HG03439 (cell line): ENCODE results near the gene QTRT2.

ENCODE experiments used
- ATAC-seq: cut with Tn5 transposase; IDR thresholded peaks from one replicate; pipeline ENCODE4 v1.9.1; 2021; ENCODE audit warnings: mild to moderate bottlenecking, moderate library complexity; ENCODE audit not compliant: unreplicated experiment

Gene QTRT2

DNA sequence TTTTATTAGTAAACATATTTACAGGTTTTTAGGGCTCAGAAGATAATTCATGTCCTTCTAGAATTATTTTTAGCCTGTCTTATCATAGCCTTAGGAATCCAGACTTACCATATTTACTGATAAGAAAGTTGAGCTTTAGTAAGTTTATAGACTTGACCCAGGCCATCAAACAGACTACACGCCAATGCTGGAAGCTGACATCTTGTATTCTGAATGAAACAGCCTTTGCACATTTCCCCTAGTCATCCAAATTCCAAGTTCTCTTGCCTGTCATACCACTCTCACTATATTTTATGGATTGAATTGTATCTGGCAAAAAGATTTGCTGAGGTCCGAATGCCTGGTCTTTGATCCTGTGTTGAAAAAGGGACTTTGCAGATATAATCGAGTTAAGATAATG lies 63.7 kb downstream of the QTRT2 start:
- no peak for ATAC-seq

DNA sequence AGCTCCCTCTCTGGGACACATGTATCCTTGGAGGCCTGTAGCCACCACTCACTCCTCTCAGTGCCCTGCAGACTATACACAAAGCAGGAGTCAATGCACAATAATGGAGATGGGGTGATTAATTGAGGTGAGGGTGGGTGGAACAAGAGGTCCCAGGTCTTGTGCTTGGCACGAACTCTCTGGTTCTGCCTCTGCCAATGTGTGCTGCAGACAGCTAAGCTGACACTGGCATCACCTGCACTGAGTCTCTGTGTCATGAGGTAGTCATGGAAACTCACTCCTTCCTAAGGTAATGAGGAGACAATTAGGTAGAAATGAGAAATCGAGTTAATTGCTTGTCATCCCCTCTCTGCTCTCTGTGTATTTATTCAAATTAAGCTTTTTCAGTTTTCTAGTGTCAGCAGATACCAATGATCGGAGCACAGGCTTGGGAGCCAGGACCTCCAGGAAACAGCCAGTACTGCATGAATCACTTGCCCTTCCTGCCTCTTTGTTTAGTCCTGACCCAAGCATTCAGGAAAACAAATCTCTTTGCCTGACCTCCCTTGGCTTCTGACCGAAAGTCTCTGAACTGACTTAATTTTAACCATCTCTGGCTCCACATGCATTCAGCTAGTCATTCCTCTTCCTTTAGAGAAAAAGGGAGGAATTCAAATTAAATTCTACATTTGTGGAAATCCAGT lies 65.6 kb downstream of the QTRT2 start:
- ATAC-seq = no peak

DNA sequence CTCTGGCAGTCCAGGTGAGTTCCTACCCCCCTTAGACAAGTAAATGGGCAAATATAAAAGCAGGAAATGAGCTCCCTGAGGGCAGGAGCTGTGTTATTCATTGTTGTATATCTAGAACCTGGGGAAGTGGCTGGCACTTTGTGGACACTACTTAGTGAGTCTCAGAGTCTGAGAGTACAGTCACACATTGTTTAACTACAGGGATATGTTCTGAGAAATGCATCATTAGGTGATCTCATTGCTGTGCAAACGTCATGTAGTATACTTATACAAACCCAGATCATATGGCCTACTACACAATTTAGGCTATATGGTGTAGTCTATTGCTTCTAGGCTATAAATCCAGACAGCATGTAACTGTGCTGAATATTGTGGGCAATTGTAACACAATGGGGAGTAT lies 69.9 kb downstream of the QTRT2 start:
- no peak for ATAC-seq

DNA sequence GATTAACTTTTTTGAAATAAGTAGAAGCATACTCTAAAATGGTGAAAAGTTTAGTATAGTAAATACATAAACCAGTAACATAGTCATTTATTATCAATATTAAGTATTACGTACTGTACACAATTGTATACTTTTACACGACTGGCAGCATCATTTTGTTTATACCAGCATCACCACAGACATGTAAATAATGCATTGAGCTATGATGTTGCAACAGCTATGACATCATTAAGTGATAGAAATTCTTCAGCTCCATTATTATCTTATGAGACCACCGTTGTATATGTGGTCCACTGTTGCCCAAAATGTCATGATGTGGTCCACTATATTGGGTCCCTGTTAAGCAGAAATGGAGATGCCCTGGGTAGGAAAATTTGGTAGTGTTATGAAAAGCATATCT lies 71.0 kb downstream of the QTRT2 start:
- ATAC-seq = no peak

DNA sequence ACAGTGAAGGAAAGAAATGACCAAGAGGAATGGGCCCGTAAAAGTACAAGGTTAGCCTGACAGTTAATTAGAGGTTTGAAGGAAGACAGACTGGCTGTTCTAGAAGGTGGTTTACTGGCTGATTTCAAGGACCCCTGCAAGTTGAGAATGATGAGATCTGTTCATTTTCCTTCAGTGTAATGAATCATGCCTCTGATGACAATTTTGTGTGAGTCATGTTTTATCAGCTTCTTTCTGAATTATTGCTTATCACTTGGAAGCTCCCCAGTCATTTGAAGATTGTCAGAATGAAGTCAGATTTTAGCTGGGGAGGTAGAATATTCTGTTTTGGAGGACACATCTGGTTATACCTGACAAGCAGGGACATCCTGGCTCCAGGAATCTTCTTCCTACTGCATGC lies 71.7 kb downstream of the QTRT2 start:
- no peak for ATAC-seq

DNA sequence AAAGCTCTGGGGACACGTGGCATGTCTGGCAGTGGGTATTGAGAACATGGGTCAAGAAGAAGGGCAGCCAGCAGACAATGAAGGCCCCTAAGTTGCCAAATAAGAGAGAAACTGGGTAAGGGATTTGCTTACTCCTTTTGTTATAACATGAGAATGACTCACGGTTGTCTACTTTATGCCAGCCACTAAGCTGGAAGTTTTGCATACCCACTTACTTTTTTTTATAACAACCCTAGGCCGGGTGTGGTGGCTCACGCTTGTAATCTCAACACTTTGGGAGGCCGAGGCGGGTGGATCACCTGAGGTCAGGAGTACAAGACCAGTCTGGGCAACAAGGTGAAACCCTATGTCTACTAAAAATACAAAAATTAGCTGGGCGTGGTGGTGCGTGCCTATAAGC lies 72.3 kb downstream of the QTRT2 start:
- ATAC-seq = no peak

DNA sequence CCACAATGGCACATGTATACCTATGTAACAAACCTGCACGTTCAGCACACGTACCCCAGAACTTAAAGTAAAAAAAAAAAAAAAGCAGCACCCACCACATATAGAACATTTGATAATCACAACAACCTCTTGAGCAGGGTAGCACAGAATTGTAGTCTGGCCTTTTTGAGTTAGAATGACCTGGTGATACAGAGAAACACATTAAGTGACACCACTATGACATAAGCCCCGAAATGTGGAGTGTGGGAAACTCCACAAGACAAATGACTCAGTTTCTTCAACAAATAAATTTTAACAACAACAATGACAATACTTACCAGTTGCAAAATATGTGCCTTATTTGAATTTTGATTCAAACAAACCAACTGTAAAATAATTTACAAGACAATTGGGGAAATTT lies 76.0 kb downstream of the QTRT2 start:
- ATAC-seq = no peak

DNA sequence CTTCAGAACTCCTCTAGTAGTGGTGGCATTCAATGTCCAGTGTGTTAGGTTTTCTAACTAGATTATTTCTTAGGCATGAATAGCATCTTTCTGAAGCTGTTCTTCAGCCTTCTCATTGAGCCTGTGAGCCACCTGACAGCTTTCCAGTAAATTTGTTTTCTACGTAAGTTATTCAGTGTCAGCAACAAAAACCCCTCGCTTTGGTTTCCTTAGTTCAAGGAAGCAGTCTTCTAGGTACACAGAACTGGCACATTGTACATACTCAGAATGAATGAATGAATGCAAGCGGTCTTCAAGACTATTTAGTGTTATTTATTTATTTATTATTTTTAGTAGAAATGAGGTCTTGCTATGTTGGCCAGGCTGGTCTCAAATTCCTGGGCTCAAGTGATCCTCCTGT lies 77.4 kb downstream of the QTRT2 start:
- no peak for ATAC-seq
